Stimulated activated CD4-positive, alpha-beta T cell treated with anti-CD3 and anti-CD28 coated beads, Interleukin-1b, Interleukin-23, amount 100 ng/mL, for 4 hours (primary cell): ENCODE data around the gene MMEL1.
"Not testable (repeated sequence)": the region's sequence is repeated elsewhere in the genome, so short reads cannot be mapped to it uniquely, and the experiment has no call there.

Experiments used
- DNase-seq, 2 donors: peaks; one replicate each; pipeline ENCODE4 v3.0.0-alpha.2; 2020; ENCODE audit warnings: low read depth in 2 of 2

The MMEL1 gene, protein sequence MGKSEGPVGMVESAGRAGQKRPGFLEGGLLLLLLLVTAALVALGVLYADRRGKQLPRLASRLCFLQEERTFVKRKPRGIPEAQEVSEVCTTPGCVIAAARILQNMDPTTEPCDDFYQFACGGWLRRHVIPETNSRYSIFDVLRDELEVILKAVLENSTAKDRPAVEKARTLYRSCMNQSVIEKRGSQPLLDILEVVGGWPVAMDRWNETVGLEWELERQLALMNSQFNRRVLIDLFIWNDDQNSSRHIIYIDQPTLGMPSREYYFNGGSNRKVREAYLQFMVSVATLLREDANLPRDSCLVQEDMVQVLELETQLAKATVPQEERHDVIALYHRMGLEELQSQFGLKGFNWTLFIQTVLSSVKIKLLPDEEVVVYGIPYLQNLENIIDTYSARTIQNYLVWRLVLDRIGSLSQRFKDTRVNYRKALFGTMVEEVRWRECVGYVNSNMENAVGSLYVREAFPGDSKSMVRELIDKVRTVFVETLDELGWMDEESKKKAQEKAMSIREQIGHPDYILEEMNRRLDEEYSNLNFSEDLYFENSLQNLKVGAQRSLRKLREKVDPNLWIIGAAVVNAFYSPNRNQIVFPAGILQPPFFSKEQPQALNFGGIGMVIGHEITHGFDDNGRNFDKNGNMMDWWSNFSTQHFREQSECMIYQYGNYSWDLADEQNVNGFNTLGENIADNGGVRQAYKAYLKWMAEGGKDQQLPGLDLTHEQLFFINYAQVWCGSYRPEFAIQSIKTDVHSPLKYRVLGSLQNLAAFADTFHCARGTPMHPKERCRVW

DNA sequence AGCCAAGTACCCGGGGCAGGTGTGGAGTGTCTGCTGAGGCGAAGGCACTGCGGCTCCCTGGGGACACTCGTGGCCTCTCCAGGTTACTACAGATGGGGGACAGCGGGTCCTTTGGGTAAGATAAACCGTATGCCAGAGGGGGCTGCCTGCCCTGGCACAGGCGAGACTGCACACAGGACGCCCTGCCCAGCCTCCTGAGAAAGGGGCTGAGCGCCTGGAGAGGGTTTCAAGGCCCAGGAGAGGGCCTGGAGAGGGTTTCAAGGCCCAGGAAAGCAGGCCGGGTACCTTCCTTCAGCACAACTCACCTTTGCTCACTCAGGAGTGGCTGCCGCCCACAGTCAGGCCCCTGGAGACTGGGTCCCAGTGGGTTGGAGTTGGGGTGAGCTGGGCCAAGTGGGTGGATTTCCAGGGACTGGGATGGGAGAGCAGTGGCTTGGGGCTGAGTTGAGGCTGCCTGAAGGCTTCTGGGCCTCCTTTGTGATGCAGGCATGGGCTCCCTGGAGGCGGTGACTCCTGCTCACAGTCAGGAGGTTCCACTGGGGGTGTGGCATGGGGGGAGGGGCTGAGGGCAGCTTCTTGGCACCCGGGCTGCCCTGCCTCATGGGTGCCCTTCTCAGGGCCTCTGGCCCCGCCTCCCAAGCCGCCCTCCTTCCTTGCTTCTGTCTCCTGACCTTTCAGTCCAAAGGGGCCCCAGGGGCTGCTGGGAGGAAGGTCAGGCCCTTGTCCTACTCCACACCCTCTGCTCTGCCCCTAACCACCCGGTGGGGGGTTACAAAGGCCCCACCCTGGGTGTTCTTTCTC is at the start of gene MMEL1:
Gene MMEL1 (minus strand): TSS at position 456 of the 801 bp plus-strand sequence. CDS start 3,532 bp downstream, outside the sequence.
- no peak for DNase-seq

DNA sequence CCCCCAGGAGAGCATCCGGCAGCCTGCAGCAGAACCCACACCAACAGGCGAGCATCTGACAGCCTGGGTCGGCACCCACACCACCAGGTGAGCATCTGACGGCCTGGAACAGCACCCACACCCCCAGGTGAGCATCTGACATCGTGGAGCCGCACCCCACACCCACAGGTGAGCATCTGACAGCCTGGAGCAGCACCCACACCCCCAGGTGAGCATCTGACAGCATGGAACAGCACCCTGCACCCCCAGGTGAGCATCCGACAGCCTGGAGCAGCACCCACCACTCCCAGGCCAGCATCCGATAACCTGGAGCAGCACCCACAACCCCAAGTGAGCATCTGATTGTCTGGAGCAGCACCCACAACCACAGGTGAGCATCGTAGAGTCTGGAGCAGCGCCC is 43.9 kb upstream of the MMEL1 start:
- DNase-seq: not testable (repeated sequence)

DNA sequence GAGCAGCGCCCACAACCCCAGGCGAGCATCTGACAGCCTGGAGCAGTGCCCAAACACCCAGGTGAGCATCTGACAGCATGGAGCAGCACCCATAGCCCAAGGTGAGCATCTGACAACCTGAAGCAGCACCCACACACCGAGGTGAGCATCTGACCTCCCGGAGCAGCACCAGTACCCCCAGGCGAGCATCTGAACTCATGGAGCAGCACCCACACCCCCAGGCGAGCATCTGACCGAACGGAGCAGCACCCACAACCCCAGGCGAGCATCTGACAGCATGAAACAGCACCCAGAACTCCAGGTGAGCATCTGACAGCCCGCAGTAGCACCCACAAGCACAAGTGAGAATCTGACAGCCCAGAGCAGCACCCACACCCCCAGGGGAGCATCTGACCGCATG is 38.8 kb upstream of the MMEL1 start:
- DNase-seq: not testable (repeated sequence)

DNA sequence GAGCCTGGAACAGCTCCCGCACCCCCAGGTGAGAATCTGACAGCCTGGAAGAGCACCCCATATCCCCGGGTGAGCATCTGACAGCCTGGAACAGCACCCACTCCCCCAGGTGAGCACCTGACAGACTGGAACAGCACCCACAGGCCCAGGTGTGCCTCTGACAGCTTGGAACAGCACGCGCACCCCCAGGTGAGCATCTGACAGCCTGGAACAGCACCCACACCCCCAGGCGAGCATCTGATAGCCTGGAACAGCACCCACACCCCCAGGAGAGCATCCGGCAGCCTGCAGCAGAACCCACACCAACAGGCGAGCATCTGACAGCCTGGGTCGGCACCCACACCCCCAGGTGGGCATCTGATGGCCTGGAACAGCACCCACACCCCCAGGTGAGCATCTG is 27.0 kb upstream of the MMEL1 start:
- DNase-seq: not testable (repeated sequence)

DNA sequence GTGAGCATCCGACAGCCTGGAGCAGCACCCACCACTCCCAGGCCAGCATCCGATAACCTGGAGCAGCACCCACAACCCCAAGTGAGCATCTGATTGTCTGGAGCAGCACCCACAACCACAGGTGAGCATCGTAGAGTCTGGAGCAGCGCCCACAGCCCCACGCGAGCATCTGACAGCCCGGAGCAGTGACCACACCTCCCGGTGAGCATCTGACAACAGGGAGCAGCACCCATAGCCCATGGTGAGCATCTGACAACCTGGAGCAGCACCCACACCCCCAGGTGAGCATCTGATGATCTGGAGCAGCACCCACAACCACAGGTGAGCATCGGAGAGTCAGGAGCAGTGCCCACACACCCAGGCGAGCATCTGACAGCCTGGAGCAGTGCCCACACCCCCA is 25.1 kb upstream of the MMEL1 start:
- not testable (repeated sequence) for DNase-seq

DNA sequence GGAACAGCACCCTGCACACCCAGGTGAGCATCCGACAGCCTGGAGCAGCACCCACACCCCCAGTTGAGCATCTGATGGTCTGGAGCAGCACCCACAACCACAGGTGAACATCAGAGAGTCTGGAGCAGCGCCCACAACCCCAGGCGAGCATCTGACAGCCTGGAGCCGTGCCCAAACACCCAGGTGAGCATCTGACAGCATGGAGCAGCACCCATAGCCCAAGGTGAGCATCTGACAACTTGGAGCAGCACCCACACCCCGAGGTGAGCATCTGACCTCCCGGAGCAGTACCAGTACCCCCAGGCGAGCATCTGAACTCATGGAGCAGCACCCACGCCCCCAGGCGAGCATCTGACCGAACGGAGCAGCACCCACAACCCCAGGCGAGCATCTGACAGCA is 24.3 kb upstream of the MMEL1 start:
- DNase-seq: not testable (repeated sequence)

DNA sequence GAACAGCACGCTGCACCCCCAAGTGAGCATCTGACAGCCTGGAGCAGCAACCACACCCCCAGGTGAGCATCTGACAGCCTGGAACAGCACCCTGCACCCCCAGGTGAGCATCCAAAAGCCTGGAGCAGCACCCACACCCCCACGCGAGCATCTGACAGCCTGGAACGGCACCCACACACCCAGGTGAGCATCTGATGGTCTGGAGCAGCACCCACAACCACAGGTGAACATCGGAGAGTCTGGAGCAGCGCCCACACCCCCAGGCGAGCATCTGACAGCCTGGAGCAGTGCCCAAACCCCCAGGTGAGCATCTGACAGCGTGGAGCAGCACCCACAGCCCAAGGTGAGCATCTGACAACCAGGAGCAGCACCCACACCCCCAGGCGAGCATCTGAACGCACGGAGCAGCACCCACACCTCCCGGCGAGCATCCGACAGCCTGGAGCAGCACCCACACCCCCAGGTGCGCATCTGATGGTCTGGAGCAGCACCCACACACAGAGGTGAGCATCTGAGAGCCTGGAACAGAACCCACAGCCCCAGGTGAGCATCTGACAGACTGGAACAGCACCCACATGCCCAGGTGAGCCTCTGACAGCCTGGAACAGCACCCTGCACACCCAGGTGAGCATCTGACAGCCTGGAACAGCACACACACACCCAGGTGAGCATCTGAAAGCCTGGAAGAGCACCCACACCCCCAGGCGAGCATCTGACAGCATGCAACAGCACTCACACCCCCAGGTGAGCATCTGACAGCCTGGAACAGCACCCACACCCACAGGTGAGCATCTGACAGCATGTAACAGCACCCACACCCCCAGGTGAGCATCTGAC is 23.0 kb upstream of the MMEL1 start:
- DNase-seq: not testable (repeated sequence)

DNA sequence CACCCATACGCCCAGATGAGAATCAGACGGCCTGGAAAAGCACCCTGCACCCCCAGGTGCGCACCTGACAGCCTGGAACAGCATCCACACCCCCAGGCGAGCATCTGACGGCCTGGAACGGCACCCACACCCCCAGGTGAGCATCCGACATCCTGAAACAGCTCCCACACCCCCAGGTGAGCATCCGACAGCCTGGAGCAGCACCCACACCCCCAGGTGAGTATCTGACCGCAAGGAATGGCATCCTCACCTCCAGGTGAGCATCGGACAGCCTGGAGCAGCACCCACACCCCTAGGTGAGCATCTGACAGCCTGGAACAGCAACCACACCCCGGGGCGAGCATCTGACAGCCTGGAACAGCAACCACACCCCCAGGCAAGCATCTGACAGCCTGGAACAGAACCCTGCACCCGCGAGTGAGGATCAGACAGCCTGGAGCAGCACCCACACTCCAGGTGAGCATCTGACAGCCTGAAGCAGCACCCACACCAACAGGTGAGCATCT is 21.7 kb upstream of the MMEL1 start:
- DNase-seq: not testable (repeated sequence)

DNA sequence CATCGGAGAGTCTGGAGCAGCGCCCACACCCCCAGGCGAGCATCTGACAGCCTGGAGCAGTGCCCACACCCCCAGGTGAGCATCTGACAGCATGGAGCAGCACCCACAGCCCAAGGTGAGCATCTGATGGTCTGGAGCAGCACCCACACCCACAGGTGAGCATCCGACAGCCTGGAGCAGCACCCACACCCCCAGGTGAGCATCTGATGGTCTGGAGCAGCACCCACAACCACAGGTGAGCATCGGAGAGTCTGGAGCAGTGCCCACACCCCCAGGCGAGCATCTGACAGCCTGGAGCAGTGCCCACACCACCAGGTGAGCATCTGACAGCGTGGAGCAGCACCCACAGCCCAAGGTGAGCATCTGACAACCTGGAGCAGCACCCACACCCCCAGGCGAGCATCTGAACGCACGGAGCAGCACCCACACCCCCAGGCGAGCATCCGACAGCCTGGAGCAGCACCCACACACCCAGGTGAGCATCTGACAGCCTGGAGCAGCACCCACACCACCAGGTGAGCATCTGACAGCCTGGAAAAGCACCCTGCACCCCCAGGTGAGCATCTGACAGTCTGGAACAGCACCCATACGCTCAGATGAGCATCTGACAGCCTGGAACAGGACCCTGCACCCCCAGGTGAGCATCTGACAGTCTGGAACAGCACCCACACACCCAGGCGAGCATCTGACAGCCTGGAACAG is 21.1 kb upstream of the MMEL1 start:
- DNase-seq: not testable (repeated sequence)

DNA sequence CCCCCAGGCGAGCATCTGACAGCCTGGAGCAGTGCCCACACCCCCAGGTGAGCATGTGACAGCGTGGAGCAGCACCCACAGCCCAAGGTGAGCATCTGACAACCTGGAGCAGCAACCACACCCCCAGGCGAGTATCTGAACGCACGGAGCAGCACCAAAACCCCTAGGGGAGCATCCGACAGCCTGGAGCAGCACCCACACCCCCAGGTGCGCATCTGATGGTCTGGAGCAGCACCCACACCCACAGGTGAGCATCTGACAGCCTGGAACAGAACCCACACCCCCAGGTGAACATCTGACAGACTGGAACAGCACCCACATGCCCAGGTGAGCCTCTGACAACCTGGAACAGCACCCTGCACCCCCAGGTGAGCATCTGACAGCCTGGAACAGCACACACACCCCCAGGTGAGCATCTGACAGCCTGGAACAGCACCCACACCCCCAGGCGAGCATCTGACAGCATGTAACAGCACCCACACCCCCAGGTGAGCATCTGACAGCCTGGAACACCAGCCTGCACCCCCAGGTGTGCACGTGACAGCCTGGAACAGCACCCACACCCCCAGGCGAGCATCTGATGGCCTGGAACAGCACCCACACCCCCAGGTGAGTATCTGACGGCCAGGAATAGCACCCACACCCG is 20.2 kb upstream of the MMEL1 start:
- not testable (repeated sequence) for DNase-seq

DNA sequence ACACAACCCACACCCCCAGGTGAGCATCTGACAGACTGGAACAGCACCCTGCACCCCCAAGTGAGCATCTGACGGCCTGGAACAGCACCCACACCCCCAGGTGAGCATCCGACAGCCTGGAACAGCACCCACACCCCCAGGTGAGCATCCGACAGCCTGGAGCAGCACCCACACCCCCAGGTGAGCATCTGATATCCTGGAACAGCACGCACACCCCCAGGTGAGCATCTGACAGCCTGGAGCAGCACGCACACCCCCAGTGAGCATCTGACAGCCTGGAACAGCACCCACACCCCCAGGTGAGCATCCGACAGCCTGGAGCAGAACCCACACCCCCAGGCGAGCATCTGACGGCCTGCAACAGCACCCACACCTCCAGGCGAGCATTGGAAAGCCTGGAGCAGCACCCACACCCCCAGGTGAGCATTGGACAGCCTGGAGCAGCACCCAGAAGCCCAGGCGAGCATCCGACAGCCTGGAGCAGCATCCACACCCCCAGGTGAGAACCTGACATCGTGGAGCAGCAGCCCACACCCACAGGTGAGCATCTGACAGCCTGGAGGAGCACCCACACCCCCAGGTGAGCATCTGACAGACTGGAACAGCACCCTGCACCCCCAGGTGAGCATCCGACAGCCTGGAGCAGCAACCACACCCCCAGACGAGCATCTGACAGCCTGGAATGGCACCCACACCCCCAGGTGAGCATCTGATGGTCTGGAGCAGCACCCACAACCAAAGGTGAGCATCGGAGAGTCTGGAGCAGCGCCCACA is 19.5 kb upstream of the MMEL1 start:
- DNase-seq: not testable (repeated sequence)

DNA sequence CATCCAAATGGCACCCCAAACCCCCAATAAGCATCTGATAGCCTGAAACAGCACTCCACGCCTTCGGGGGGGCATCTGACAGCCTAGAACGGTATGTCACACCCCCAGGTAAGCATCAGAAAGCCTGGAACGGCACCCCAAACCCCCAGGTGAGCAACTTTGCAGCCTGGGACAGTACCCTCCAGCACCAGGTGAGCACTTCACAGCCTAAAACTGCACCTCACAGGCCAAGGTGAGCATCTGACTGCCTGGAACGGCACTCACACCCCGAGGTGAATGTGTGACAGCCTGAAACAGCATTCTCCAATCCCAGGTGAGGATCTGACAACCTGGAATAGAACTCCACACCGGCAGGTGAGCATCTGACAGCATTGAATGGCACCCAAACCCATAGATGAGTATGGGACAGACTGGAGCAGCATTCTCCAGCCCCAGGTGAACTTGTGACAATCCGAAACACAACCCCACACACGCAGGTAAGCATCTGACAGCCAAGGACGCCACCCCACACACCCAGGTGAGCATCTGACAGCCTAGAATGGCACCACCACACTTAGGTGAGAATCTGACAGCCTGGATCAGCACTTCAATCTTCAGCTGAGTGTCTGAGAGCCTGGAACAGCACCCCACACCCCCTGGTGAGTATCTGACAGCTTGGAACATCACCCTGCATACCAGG is 18.3 kb upstream of the MMEL1 start:
- no peak for DNase-seq

DNA sequence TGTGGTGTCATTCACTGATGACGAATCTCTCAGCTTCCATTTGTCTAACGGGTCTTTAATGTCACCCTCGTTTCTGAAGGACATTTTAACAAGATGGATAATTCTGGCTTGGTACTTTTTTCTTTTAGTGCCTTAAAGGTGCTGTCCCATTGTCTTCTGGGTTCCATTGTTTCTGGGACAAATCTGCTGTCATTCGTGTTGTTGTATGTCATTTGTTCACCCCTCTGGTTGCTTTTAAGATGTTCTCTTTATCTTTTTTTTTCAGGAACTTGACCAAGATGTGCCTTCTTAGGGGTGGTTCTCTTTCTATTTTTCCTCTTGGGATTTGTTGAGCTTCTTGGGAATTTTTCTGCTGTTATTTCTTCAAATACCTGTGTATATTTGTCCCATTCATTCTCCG is 14.0 kb upstream of the MMEL1 start:
- DNase-seq: no peak

DNA sequence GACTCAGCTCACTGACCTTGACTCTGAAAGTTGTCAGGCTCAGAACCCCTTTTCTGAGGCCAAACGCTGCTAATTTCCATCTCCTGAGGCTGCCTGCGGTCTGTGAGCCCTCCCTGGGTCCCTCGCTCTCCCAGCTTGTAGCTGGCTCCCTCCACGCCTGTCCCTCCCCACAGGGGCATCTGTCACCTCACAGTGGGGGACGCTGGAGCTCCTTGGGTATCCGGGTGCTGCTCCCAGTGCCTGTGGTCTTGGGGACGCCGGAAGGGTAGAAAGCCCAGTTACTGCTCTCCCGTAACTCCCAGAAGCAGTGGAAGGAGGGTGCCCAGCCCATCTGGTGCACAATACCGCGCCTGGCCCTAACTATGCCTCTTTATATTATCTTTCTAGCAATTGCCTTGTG is 13.0 kb upstream of the MMEL1 start:
- no peak for DNase-seq

DNA sequence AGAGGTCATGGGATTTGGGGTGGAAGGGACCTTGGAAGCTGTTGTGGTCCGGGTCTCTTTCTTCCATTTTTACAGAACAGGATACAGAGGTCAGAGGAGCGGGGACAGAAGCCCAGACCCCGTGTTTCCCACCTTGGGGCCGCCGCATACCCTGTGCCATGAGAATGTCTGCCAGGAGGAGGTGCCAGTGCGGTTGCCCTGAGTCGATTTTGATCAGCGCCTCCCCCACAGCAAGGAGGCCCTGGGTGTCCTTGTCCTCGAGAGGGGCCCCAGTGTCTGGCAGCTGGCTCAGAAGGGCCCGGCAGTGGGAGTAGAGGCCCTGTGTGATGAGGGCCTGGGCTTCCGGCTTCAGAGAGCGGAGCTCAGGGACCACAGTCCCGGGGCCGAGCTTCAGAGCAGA is 12.3 kb upstream of the MMEL1 start:
- DNase-seq: no peak

DNA sequence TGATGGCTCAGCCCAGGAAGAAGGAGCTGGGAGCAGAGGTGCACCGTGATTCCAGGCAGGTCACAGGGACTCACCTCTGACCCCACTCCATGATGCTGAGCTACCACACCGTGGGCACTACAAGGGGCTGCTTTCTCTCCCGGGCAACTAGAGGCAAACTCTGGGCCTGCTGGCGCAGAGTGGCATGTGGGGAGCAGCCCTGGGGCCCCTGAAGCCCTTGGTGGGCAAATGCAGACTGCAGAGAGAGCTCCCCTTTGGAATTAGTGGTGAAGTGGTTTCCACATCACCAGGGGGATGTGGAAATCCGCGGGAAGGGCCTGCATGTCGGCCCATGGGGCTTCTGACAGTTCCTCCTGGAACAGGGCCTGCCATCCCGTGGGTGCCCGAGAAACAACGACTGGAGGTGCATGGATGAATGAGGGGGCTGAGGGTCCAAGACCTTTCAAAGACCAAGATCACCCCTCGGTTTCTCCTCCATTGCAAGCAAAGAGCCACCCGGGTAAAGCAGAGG is 11.8 kb upstream of the MMEL1 start:
- DNase-seq: no peak

DNA sequence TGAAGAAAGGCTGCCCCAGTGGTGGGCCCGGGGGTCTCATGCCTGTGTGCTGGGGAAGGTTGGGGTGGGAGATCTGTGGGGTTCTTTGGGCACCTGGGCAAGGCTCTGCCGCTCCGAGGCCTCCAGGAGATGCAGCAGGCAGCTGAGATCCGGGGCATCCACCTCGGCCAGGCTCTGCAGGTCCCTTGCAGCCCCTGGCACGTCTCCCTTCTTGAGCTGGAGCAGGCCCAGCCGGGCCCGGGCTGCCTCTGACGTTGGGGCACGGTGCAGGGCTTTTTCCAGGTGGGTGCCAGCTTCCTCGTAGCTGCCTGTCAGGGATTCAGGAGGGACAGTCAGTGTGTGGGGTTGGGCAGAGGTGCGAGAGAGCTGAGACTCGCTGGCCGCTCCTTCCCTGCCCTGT is 11.4 kb upstream of the MMEL1 start:
- no peak for DNase-seq

DNA sequence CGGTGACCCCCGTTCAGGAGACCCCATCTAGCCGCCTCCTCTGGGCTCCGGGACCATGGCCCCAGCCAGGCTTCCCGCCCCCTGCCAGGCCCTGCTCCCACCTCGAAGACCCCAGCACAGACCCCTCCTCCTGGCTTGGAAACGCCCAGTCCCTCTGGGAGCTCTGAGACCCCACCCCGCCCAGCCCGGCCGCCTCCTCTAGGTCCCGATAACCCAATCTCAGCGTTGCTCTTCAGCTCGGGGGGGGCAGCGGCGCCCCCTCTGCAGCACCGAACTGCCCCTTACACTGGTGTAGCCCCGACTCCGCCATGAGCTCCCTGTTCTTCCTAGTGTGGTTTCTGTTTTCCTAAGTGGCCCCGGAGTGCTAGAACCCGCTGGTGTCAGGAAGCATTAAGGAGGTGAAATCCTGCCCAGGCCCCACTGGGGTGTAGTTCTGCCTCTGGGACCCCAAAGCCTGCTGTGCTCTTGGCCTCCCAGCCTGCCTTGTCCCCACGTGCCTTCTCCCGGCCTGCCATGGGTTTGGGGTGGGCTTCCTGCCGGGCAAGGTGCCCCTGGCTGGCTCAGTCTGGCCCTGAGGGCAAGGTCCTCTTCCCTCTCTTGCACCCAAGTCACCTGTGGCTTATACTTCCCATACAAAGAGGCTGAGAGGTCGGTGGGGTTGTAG is 10.7 kb upstream of the MMEL1 start:
- DNase-seq: no peak
